NCI-H748 (cell line): ENCODE results near the gene HOXB7.

Experiments used
- DNase-seq: peaks from one replicate; lab custom pipeline; 2025; ENCODE audit not compliant: unreplicated experiment; lab: John Stamatoyannopoulos, UW

The HOXB7 gene

DNA sequence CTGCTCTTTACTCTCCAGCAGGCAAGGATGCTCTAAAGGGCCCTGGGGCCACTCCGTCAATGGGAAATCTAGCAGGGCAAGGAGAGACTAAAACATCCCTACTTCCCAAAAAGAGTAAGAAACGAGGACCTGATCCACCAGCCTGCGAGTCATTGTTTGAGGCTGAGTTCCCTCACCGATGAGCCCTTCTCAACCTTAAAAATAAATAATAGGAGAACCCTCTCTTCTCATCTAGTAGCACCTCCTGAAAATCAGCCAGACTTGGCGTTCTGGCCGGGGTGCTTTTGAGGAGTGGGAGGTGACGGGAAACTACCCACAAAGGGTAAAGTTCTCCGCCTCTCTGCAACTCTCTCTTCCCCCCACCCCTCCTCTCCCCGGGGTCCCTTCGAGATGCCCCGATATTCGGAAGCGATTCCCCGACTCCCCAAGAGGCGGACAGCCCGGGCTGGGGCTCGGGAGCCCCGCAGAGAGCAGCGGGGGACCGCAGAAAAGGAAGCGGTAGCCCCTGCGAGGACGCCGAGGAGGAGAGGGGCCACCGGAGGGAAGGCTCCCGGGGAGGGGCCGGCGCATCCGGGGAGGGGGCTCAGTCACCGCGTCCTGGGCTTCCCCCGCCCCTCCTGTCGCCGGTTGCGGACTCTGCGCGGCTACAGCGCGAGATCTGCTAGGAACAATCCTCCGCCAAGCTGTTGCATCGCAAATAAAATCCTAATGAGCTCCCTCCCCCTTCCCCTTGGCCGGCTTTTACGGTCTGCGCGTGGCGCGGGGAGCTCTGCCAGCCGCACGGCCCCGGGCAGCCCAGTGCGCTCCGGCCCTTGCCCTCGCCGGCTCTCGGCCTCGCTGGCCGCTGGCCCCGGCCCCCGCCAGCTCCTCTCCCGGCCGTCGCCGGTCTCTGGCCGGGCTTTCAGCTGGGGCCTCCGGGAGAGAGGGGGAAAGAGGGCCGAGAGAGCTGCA is 14.0 kb upstream of the HOXB7 start:
- peak; percentile 69 for DNase-seq

DNA sequence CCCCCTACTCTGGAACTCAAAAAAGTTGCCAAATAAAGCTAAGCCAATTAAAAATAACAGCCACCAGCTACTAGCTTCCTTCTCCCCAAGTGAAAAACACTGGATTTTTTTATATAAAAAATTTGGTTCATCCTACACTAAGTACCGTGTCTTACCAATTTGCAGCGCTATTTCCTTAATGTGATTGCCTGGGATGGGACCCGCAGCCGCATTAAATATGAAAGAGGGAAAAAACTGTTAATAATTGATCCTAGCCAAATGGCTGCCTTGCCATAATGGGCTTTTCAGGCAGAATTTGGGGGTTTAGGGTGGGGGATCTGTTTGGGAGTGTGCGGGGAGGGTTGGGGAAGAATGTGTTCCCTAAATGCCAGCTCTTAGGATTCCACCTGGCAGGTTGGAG is 13.3 kb upstream of the HOXB7 start:
- DNase-seq: no peak

GRCh38 chr17:48623583-48623982 is 12.8 kb upstream of the HOXB7 start:
- no peak for DNase-seq

DNA sequence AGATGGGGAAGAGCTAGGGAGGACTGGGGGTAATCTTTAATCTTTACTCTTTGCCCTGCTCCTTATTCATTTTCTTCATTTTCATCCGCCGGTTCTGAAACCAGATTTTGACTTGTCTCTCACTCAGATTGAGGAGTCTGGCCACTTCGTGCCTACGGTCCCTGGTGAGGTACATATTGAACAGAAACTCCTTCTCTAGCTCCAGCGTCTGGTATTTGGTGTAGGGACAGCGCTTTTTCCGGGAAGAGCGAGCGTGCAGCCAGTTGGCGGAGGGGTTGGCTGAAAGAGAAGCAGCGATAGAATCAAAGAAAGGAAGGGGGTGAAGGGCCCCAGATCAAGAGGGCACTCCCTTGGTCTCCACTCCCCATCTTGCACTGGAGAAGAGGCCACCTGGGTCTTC is 12.0 kb upstream of the HOXB7 start:
- no peak for DNase-seq

GRCh38 chr17:48621410-48622392 is 10.9 kb upstream of the HOXB7 start:
- no peak for DNase-seq

- no peak for DNase-seq
Observed at GRCh38 chr17:48620461-48621139, 9.8 kb upstream of the HOXB7 start.

DNA sequence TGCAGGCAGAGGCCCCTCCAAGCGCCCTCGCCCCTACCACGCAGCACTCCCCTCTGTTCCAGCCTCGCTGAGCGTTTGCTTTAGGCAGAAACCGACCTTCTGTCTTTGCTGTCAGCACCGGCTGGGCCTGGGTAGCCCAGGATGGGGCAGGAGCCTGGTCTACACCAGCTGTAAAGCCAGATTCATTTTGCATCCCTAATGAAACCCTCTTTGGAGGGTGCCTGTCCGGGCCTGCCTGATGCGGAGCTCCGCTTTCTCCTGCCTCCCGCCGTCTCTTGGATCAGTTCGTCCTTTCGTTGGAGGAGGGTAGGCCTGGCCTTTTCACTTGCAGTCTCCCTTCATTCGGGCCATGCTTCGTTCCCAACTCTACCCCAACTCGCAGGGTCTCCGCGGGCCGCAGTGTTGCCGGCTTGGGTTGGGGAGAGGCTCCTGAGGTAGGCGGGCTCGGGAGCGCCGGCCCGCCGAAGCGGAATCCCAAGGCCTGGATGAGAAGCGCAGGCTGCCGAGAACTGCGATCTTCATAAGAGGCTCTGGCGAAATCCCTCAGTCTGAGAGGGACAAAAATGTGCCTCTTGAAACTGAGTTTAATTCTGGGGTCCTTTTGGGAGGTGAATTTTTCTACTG is 9.1 kb upstream of the HOXB7 start:
- no peak for DNase-seq

DNA sequence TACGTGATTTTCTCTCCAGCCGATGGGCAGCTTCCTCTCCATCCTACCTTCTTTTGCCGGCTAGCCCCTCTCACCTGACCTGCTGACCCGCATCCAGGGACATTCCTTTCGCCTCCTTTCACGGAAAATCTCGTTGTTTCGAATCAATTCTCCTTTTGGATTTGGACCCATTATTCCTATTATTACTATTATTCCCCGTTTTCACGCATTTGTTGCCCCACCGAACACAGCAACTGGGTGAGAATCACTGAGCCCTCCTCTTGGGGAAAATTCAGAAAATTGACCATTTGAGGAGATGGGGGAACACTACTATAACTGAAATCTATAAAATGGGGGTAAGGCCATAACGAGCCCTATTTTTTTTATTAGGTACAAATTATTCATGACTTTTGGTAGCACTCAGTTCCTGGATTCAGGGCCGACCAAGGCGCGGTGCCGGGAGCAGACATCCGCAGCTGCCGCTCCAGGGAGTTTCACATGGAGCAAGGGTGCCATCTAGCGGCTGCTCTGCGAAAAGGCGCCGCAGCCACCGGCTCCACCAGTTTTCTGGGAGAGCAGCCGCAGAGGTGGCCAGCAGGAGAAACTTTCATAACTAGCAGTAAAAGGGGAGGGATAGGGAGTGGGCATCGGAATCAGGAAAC is 7.6 kb upstream of the HOXB7 start:
- DNase-seq: peak; percentile 82

DNA sequence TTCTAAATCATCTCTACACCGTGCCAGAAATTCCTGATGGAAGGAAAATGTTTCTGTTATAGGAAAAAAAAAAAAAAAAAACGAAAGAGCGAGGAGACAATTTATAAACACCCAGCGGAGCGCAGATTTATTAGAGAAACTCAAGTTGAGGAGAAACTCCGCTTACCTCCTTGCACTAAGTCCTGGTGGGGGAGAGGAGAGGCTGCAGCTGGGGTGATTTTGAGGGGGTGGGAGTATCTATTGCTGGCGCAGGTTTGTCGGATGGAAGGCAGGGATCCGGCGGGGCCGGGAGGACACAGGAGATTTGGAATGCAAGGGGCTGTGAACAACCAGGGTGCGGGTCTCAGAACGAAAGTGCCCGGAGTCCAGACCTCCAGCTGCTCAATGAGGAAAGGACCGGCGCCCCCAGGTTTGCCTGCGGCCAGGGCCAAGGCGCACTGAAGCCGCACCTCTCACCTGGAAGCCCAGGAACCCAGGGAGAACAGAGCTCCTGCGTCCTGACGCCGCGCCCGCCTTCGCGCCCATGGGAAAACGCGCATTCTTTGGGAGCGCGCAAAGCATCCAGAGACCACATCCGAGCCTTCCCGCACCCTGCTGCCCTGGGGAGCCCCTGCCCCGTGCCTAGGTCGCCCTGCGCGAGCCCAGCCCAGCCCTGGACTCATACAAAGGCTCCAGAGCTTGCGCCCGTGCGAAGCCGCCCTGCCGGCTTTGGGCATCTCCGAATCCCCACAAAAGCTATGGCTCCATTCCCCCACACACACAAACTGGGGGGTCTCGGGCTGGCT is 6.8 kb upstream of the HOXB7 start:
- DNase-seq: peak; percentile 55

DNA sequence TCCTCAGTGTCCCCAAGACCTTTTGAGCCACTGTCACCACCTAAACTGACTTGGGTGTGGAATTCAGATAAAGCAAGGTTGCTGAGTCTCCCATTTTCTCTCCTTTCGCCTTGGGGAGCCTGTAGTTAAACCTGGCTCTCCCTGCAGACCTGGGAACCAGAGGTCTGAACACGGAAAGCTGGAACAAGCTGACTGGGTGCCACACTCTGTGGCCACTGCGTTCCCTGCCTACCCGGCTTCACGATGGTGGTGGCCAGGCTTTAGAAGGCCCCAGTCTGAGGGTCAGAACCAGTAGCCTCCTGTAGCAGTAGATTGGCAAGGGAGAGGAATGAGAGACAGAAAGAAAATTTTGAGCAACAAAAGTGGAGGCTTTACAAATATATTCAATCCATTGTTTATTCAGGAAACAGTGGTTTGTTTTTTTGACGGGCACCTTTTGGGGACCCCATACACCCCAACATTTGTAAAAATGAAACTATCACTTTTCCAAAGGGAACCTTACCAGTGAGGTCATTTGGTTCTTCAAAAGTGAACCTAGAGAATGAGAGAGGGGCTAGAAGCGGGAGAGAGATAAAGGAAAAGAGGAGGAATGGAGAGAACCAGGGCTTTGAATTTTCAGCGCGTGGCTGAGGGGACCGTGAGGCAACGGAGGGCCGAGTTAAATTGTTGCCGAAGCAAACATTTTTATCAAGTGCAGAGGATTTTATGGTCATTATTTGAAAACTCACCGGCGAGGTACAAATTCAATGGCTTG is 6.1 kb upstream of the HOXB7 start:
- peak; percentile 14 for DNase-seq

DNA sequence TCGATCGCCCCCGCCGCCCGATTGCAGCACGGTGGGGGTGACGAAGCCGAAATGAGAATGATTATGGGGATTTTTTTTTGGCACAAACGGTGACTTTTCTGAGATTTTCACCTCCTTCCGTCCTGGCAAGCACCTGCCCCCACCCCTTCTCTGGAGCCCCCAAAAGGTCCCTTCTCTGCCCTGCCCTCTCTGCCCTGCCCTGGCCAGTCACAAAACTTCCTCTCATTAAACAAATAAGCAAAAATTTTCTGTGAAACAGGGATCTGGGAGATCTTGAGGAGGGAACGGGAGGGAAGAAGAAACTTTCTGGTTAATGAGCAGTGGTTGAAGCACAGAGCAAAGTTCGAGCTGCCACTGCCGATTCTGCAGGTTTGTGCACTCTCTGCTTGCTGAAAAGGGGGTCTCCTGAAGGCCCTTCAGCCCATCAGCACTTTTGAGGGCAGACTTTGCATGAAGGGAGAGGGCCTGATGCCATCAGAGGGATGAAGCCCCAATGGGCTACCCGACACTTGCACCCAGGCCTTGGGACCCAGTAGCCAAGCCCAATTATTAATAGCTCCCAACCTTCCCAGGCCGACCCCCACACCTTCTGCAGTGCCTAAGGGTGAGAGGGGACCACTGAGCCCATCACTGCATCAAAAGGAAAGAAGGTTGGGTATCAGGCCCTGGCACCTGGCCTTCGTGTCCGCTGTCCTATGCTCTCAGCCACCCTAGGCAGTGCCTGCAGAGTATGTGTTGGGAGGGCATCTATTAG is 5.3 kb upstream of the HOXB7 start:
- DNase-seq: no peak

DNA sequence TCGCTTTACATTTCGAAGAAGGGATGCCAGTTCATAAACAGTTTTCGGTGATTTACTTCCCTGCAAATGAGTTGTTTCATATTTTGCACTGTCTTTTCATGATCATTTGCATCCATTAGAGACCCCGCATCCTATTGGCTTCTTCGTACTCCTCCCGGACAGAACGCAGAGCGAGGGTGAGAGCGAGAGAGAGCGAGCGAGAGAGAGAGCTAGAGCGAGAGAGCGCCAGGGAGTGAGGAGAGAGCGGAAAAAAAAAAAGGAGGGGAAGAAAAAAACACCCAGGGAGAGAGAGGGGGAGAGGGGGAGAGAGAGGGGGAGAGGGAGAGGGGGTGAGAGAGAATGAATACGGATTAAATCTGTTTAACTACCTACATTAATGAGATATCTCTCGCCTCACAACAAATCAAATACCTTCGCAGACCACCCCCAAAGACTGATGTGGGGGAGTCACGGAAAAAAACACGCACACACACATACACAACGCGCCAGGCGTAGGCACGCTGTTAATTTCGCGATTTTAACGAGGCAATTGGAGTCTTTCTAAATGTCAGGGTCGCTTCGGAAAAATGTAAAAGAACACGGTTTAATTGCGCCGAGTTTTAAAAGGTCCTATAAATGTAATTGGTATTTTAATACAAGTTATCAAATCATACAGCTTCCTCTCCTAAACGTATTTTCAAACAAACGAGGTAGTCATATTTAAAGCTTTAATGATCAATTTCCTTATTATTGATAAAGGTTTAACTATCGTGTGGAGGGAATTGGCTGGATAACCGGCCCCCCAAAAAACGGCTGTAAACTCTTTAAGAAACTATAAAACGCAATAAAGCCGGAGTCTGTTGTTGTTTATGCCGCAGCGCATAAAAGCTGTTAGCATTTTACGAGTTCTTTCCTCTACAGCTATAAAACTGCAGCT is 4.5 kb upstream of the HOXB7 start, which contains the start of gene HOXB8:
Gene HOXB8 (minus strand): TSS at position 246 of the 916 bp plus-strand sequence. CDS start 588 bp downstream, outside the sequence.
- DNase-seq: peak; percentile 42

GRCh38 chr17:48613862-48614694 is 3.3 kb upstream of the HOXB7 start:
- DNase-seq: peak; percentile 80

DNA sequence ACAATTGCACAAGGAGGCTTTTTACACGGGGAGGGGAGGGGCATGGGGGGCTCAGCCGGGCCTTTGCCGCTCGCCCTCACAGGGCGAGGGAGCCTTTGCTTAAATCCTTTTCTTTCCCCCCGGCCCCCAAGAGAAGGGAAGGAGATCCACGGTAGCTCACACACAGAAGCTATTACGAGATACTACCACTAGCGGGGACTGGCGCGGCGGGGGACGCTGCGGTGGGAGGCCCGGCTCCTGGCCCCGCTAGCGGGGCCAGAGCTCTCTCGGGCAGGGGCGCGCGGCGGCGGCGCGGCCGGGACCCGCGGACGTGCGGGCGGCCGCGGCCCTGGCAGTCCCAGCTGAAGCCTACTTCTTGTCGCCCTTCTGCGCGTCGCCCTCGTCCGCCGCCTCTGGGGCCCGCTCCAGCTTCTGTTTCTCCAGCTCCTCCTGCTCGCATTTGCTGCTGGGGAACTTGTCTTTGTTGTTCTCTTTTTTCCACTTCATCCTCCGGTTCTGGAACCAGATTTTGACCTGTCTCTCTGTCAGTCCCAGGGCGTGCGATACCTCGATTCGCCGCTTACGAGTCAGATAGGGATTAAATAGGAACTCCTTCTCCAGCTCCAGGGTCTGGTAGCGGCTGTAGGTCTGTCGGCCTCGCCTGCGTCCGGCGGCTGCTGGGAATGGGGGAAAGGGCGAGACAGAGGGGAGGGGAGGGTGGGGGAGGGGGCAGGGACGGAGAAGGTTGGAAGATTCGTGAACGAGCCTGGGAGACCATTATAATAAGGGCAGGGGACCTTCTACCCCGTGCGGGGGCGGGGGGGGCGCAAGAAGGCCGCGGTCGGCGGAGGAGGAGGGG is 2.3 kb upstream of the HOXB7 start:
- DNase-seq: peak; percentile 66

DNA sequence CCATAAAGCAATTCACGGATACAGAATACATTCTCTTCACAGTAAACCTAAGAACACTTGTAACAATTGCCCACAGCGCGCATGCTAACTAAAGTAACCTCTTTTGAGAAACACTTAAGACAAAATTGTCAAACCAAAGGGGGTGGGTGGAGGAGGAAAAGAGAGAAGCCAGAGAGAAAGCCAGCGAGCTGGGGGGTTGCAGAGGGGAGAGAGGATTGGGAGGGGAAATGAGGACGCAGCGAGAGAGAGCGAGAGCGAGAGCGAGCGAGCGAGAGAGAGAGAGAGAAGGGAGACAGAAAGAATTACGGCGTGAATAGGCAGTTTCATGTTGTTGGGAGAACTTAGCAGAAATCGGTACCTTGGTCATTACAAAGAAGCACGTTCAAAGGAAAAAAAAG is 1.6 kb upstream of the HOXB7 start:
- peak; percentile 57 for DNase-seq
